Mesenchymal stem cell (in vitro differentiated cells and primary cell): Measurements from ENCODE around the gene AK9.

Experiments used
- DNase-seq: peaks from one replicate; pipeline ENCODE4 v3.0.0-alpha.2; 2013
- H2AFZ ChIP-seq: one replicate; pipeline ENCODE4 v1.6.1; 2013; ENCODE audit warnings: low read depth, mild to moderate bottlenecking, control low read depth, inconsistent platforms, low read length, moderate library complexity
- H2AK5ac ChIP-seq: 2 replicates; pipeline ENCODE4 v1.6.1; 2013; ENCODE audit warnings: low read length, moderate library complexity, mild to moderate bottlenecking, inconsistent platforms; ENCODE audit not compliant: severe bottlenecking
- H2BK120ac ChIP-seq: one replicate; pipeline ENCODE4 v1.6.1; 2013; ENCODE audit warnings: low read depth, mild to moderate bottlenecking, inconsistent platforms, low read length, moderate library complexity
- H2BK12ac ChIP-seq, 2 experiments: one replicate each; pipeline ENCODE4 v1.6.1; 2013; ENCODE audit warnings: inconsistent platforms in 2 of 2, low read length in 2 of 2, mild to moderate bottlenecking in 2 of 2, moderate library complexity in 2 of 2, control low read depth in 1 of 2
- H2BK15ac ChIP-seq: one replicate; pipeline ENCODE4 v1.6.1; 2013; ENCODE audit warnings: mild to moderate bottlenecking, low read depth, inconsistent platforms; ENCODE audit not compliant: poor library complexity, severe bottlenecking
- H2BK5ac ChIP-seq: 2 replicates; pipeline ENCODE4 v1.6.1; 2013; ENCODE audit warnings: low read depth, mild to moderate bottlenecking, low read length, control low read depth, inconsistent platforms; ENCODE audit not compliant: poor library complexity, severe bottlenecking
- H3K14ac ChIP-seq, 2 experiments: one replicate each; pipeline ENCODE4 v1.6.1; 2013; ENCODE audit warnings: inconsistent platforms in 2 of 2, low read length in 2 of 2, control low read depth in 1 of 2, mild to moderate bottlenecking in 1 of 2, moderate library complexity in 1 of 2
- H3K18ac ChIP-seq, 2 experiments: one replicate each; pipeline ENCODE4 v1.6.1; 2013; ENCODE audit warnings: inconsistent platforms in 2 of 2, low read length in 2 of 2, control low read depth in 1 of 2, low read depth in 1 of 2, mild to moderate bottlenecking in 1 of 2
- H3K23ac ChIP-seq, 2 experiments: one replicate each; pipeline ENCODE4 v1.6.1; 2013; ENCODE audit warnings: inconsistent platforms in 2 of 2, low read length in 2 of 2, mild to moderate bottlenecking in 2 of 2, moderate library complexity in 2 of 2, control low read depth in 1 of 2
- H3K27ac ChIP-seq: 2 replicates; pipeline ENCODE4 v1.5.1; 2013; ENCODE audit warnings: mild to moderate bottlenecking, moderate library complexity, low read length, control low read depth, inconsistent platforms; ENCODE audit not compliant: poor library complexity, severe bottlenecking
- H3K27me3 ChIP-seq, 2 experiments: 2 replicates each; pipeline versions ENCODE4 v1.6.1 to v1.7.0; 2013; ENCODE audit warnings: low read length in 2 of 2, mild to moderate bottlenecking in 2 of 2, moderate library complexity in 2 of 2, control low read depth in 1 of 2, inconsistent platforms in 1 of 2; ENCODE audit not compliant: control insufficient read depth in 1 of 2, insufficient read depth in 1 of 2
- H3K36me3 ChIP-seq, 2 experiments: 2 replicates each; pipeline versions ENCODE4 v1.6.1 to v1.7.0; 2013; ENCODE audit warnings: low read length in 2 of 2, control low read depth in 1 of 2, inconsistent platforms in 1 of 2, low read depth in 1 of 2, mild to moderate bottlenecking in 1 of 2; ENCODE audit not compliant: insufficient read depth in 2 of 2, control insufficient read depth in 1 of 2
- H3K4ac ChIP-seq, 2 experiments: one replicate each; pipeline ENCODE4 v1.6.1; 2013; ENCODE audit warnings: inconsistent platforms in 2 of 2, low read length in 2 of 2, mild to moderate bottlenecking in 2 of 2, moderate library complexity in 2 of 2, control low read depth in 1 of 2, low read depth in 1 of 2
- H3K4me1 ChIP-seq: 2 replicates; pipeline ENCODE4 v1.6.1; 2013; ENCODE audit warnings: low read depth, low read length, control low read depth; ENCODE audit not compliant: control insufficient read depth, insufficient read depth
- H3K4me2 ChIP-seq: 2 replicates; pipeline ENCODE4 v1.6.1; 2013; ENCODE audit warnings: low read length, mild to moderate bottlenecking, inconsistent platforms; ENCODE audit not compliant: poor library complexity, severe bottlenecking
- H3K4me3 ChIP-seq, 2 experiments: 2 replicates each; pipeline versions ENCODE4 v1.5.1 to v1.7.0; 2013; ENCODE audit warnings: low read length in 2 of 2, mild to moderate bottlenecking in 2 of 2, control low read depth in 1 of 2, low read depth in 1 of 2; ENCODE audit not compliant: insufficient read depth in 1 of 2
- H3K79me1 ChIP-seq: replicated peaks from 2 replicates; pipeline ENCODE4 v1.6.1; 2013; ENCODE audit warnings: mild to moderate bottlenecking, control low read depth, low read length, inconsistent platforms; ENCODE audit not compliant: poor library complexity, severe bottlenecking
- H3K9ac ChIP-seq: 2 replicates; pipeline ENCODE4 v1.7.0; 2013; ENCODE audit warnings: mild to moderate bottlenecking, low read length, moderate library complexity
- H3K9me3 ChIP-seq: 2 replicates; pipeline ENCODE4 v1.7.0; 2013; ENCODE audit warnings: mild to moderate bottlenecking, low read length; ENCODE audit not compliant: control insufficient read depth
- H4K8ac ChIP-seq: one replicate; pipeline ENCODE4 v1.6.1; 2013; ENCODE audit warnings: inconsistent platforms, mild to moderate bottlenecking, low read length, moderate library complexity
- H4K91ac ChIP-seq: one replicate; pipeline ENCODE4 v1.6.1; 2013; ENCODE audit warnings: mild to moderate bottlenecking, low read length, inconsistent platforms
- WGBS: methylation state at CpG from one replicate; pipeline ENCODE4 v1.1.7; 2013; ENCODE audit warnings: mixed read lengths; 5-methylcytosine and 5-hydroxymethylcytosine counted together

AK9 gene

DNA sequence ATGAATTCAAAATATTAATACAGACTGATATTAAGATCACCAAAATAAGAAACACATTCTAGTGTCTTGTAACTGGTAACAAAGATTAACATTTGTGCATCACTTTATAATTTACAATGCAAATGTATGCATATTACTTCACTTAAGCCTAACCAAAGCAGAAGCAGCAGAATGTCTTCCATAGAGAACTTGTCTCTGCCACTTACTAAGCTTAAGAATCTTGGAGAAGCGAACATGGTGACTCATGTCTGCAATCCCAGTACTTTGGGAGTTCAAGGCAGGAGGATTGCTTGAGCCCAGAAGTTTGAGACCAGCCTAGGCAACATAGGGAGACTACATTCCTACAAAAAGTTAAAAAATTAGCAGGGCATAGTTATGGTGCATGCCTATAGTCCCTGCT lies 18.8 kb downstream of the AK9 start:
- no peak overlapping the region for H2AK5ac ChIP-seq
- H4K91ac ChIP-seq: no peak overlapping the region
- H3K4me1 ChIP-seq: no peaks in the 10 kb centered on the region
- no peak overlapping the region for H2BK12ac ChIP-seq
- peak; percentile 56 for DNase-seq
- WGBS: 25% methylated on average over 1 of the region's 1 CpG
- H2BK15ac ChIP-seq: no peak overlapping the region
- no peaks in the 10 kb centered on the region for H3K9me3 ChIP-seq
- no peak overlapping the region for H3K4me2 ChIP-seq
- H3K79me1 ChIP-seq: no peaks in the 10 kb centered on the region
- H2AFZ ChIP-seq: no peak overlapping the region
- no peaks in the 10 kb centered on the region for H3K27me3 ChIP-seq
- no peak overlapping the region for H3K27ac ChIP-seq
- no peak overlapping the region for H2BK5ac ChIP-seq
- no peaks in the 10 kb centered on the region for H3K36me3 ChIP-seq
- no peak overlapping the region for H3K4me3 ChIP-seq
- H2BK120ac ChIP-seq: no peak overlapping the region
- H3K9ac ChIP-seq: no peak overlapping the region
- no peak overlapping the region for H3K23ac ChIP-seq
- H4K8ac ChIP-seq: no peak overlapping the region
- no peak overlapping the region for H3K4ac ChIP-seq
- no peak overlapping the region for H3K14ac ChIP-seq
- H3K18ac ChIP-seq: no peak overlapping the region

DNA sequence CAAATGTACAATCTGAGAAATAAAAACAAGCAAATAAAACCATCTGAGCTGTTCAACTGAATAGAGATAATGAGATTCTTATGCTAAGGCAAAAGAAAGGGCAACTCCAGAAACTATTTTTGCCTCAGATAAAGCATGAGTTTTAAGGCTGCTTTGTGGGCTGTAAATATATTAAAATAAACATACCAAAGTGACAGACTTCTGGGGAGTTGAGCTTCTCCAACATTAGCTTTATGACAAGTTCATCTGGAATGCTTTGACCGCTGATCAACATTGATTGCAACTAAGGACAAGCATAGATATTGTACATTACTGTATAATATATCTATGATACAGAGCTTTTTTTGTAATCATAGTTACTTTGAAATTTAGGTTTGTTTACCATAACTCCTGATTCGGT lies 19.3 kb downstream of the AK9 start:
- Histone ChIP-seq H2BK15ac (no peak overlapping the region), H2BK5ac (no peak overlapping the region), H2AK5ac (no peak overlapping the region), H2AFZ (no peak overlapping the region), H3K9ac (no peak overlapping the region), H3K23ac (no peak overlapping the region), H3K4me1 (no peaks in the 10 kb centered on the region), H4K8ac (no peak overlapping the region), H3K4me3 (no peak overlapping the region), H3K79me1 (no peaks in the 10 kb centered on the region), H3K14ac (no peak overlapping the region), H4K91ac (no peak overlapping the region), H3K4ac (no peak overlapping the region), H3K27me3 (no peaks in the 10 kb centered on the region), H3K27ac (no peak overlapping the region), H3K36me3 (no peaks in the 10 kb centered on the region), H3K18ac (no peak overlapping the region), H3K9me3 (no peaks in the 10 kb centered on the region), H3K4me2 (no peak overlapping the region), H2BK12ac (no peak overlapping the region), H2BK120ac (no peak overlapping the region)
- peak; percentile 58 for DNase-seq
- WGBS: no CpG with 5 or more reads among the region's 2 CpGs

DNA sequence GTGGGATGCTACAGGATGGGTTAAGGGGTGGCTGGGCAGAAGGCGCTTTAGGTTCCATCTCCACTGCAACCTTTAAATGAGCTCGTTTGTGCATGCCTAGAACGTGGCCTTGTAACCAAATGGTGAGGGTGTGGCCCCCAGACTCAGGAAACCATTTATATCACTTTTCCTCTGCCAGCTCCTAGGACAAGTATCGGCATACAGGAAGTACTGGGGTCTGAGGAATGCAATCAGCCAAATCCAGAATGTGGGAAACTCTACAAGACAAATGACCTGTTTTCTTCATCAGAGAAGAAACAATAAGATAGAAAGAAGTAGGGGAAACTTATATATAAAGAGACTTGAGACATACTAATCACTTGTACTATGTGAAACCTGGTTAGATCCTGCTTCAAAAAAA lies 21.2 kb downstream of the AK9 start:
- Histone ChIP-seq H2AK5ac (no peak overlapping the region), H3K79me1 (no peaks in the 10 kb centered on the region), H3K9me3 (no peaks in the 10 kb centered on the region), H4K8ac (no peak overlapping the region), H2BK15ac (no peak overlapping the region), H3K18ac (no peak overlapping the region), H3K4me2 (no peak overlapping the region), H3K36me3 (no peaks in the 10 kb centered on the region), H2AFZ (no peak overlapping the region), H2BK12ac (no peak overlapping the region), H2BK5ac (no peak overlapping the region), H3K4me1 (no peaks in the 10 kb centered on the region), H4K91ac (peak overlapping the region; percentile 68), H3K27ac (no peak overlapping the region), H3K4me3 (no peak overlapping the region), H3K27me3 (no peaks in the 10 kb centered on the region), H3K23ac (no peak overlapping the region), H3K4ac (no peak overlapping the region), H2BK120ac (no peak overlapping the region), H3K14ac (no peak overlapping the region), H3K9ac (no peak overlapping the region)
- DNase-seq: no peak
- 56% methylated on average over 3 of the region's 4 CpGs for WGBS

DNA sequence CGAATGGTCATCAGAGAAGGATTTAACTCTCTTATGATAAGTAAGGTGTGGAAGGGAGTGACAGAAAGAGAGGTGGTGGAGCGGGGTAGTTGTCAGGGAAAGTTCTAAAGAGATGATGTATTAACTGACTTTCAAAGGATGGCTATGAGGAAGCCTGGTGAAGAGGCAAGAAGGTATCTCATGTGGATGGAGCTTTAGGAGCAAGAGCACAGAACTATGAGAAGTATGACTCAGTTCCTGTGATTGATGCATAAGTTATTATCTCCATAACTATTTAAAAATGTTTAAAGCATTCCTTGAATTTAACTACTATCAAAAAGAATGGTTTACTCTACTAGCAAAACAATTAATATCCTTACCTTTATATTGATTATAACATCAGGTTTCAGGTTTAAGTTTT lies 28.8 kb downstream of the AK9 start:
- no peaks in the 10 kb centered on the region for H3K36me3 ChIP-seq
- no peak overlapping the region for H2BK120ac ChIP-seq
- H4K91ac ChIP-seq: no peak overlapping the region
- H3K14ac ChIP-seq: no peak overlapping the region
- no peak overlapping the region for H3K18ac ChIP-seq
- H2BK15ac ChIP-seq: no peak overlapping the region
- H3K4me2 ChIP-seq: no peak overlapping the region
- no peak overlapping the region for H2AFZ ChIP-seq
- no peaks in the 10 kb centered on the region for H3K79me1 ChIP-seq
- no peaks in the 10 kb centered on the region for H3K9me3 ChIP-seq
- no peak overlapping the region for H4K8ac ChIP-seq
- no peak overlapping the region for H3K23ac ChIP-seq
- no peak overlapping the region for H2BK5ac ChIP-seq
- no peak overlapping the region for H2BK12ac ChIP-seq
- no peak overlapping the region for H3K27ac ChIP-seq
- no peak overlapping the region for H2AK5ac ChIP-seq
- H3K4me3 ChIP-seq: no peak overlapping the region
- H3K9ac ChIP-seq: no peak overlapping the region
- no peaks in the 10 kb centered on the region for H3K4me1 ChIP-seq
- no peaks in the 10 kb centered on the region for H3K27me3 ChIP-seq
- H3K4ac ChIP-seq: no peak overlapping the region
- DNase-seq: no peak
- 85% methylated on average over 2 of the region's 2 CpGs for WGBS
